Activated CD8-positive, alpha-beta T cell treated with anti-CD3 and anti-CD28 coated beads for 36 hours (primary cell): ENCODE results near the gene TRPM8. TPM values are rescaled to one million over a fixed set of nuclear protein-coding genes. Genes with fewer than 3 reads are reported as not detected.

Experiments used
- ATAC-seq: fragments of 200-7000 bp; cut with Tn5 transposase; one replicate; pipeline ENCODE4 v1.10.0; 2021; ENCODE audit warnings: mild to moderate bottlenecking, moderate library complexity
- CTCF ChIA-PET: fragments of 350-600 bp; sonication (Branson Sonifier 250); formaldehyde crosslinking; loops from one replicate; lab custom pipeline; 2021; ENCODE audit warnings: antibody characterized with exemption; lab: Charles Lee
- POLR2A ChIA-PET: fragments of 350-600 bp; sonication (Branson Sonifier 250); formaldehyde crosslinking; loops from one replicate; lab custom pipeline; 2021; ENCODE audit warnings: antibody characterized with exemption; lab: Charles Lee
- DNase-seq: peaks from one replicate; pipeline ENCODE4 v3.0.0-alpha.2; 2020
- H3K27ac Mint-ChIP-seq: one replicate; pipeline ENCODE4 v1.8.0; 2021; ENCODE audit warnings: mild to moderate bottlenecking, mixed read lengths
- H3K27me3 Mint-ChIP-seq: one replicate; pipeline ENCODE4 v1.8.0; 2021; ENCODE audit warnings: mixed read lengths
- H3K36me3 Mint-ChIP-seq: one replicate; pipeline ENCODE4 v1.8.0; 2021; ENCODE audit warnings: low read depth, mixed read lengths
- H3K4me1 Mint-ChIP-seq: one replicate; pipeline ENCODE4 v1.8.0; 2021; ENCODE audit warnings: low read depth, mixed read lengths
- H3K4me3 Mint-ChIP-seq: one replicate; pipeline ENCODE4 v1.8.0; 2021; ENCODE audit warnings: mild to moderate bottlenecking, moderate library complexity, mixed read lengths
- H3K9me3 Mint-ChIP-seq: one replicate; pipeline ENCODE4 v1.8.0; 2021; ENCODE audit warnings: mixed read lengths
- CTCF ChIP-seq: fragments of 200-600 bp; IDR thresholded peaks from one replicate; pipeline ENCODE4 v1.8.0; 2022; ENCODE audit warnings: antibody characterized with exemption, mild to moderate bottlenecking
- intact Hi-C: fragments of 100-400 bp; cut with micrococcal nuclease; formaldehyde crosslinking; loops from one replicate; pipeline ENCODE4 v1.10.0; 2022
- total RNA-seq, 2 experiments: library from RNA; stranded (reverse); gene quantifications; one replicate each; pipeline ENCODE4 v1.2.3, GENCODE V29; 2021

TRPM8 gene
- total RNA-seq, 2 experiments from 2014 or later, result not detected

- POLR2A ChIA-PET, result no interaction called here
- H3K27ac Mint-ChIP-seq, result no peak overlapping the region
- intact Hi-C loops, result no loop called here
- no peaks in the 10 kb centered on the region for H3K9me3 Mint-ChIP-seq
- DNase-seq, result no peak
- no peak overlapping the region for H3K4me3 Mint-ChIP-seq
- CTCF ChIA-PET, result interaction anchor here (1.0 kb wide), 1 partner anchor 58 kb away, joined by 3 read pairs; no protein-coding TSS in a partner anchor
- no peak for TF ChIP-seq CTCF
- H3K27me3 Mint-ChIP-seq, result peaks cover 18% of the 10 kb centered on the region
- H3K36me3 Mint-ChIP-seq, result no peaks in the 10 kb centered on the region
- ATAC-seq, result no peak
- peaks cover 8% of the 10 kb centered on the region for H3K4me1 Mint-ChIP-seq
Observed at GRCh38 chr2:233925402-233925801, 8.2 kb downstream of the TRPM8 start.

GRCh38 chr2:233926806-233927205 is 9.6 kb downstream of the TRPM8 start:
- ChIA-PET CTCF (interaction anchor here (3.0 kb wide), 1 partner anchor 14 kb away, joined by 6 read pairs; no protein-coding TSS in a partner anchor), POLR2A (interaction anchor here (1.0 kb wide), 1 partner anchor 9 kb away, joined by 3 read pairs; no protein-coding TSS in a partner anchor)
- H3K4me1 Mint-ChIP-seq, result peaks cover 8% of the 10 kb centered on the region
- intact Hi-C loops, result no loop called here
- H3K27ac Mint-ChIP-seq, result no peak overlapping the region
- ATAC-seq (no peak), DNase-seq (no peak)
- no peaks in the 10 kb centered on the region for H3K36me3 Mint-ChIP-seq
- peaks cover 28% of the 10 kb centered on the region for H3K27me3 Mint-ChIP-seq
- no peaks in the 10 kb centered on the region for H3K9me3 Mint-ChIP-seq
- no peak overlapping the region for H3K4me3 Mint-ChIP-seq
- no peak for TF ChIP-seq CTCF

GRCh38 chr2:233928594-233929351 is 11.6 kb downstream of the TRPM8 start:
- ATAC-seq, result peak; percentile 39

GRCh38 chr2:233929352-233930022 is 12.3 kb downstream of the TRPM8 start:
- POLR2A ChIA-PET, result interaction anchor here (1.4 kb wide), 1 partner anchor 10 kb away, joined by 3 read pairs; no protein-coding TSS in a partner anchor
- H3K27me3 Mint-ChIP-seq, result peaks cover 35% of the 10 kb centered on the region
- H3K36me3 Mint-ChIP-seq, result no peaks in the 10 kb centered on the region
- intact Hi-C loops, result no loop called here
- H3K4me1 Mint-ChIP-seq, result peaks cover 8% of the 10 kb centered on the region
- ATAC-seq, result peak; percentile 24
- H3K4me3 Mint-ChIP-seq, result no peak overlapping the region
- TF ChIP-seq CTCF, result no peak
- DNase-seq, result no peak
- CTCF ChIA-PET, result interaction anchor here (1.2 to 3.0 kb wide), 4 partner anchors 11 to 72 kb away, joined by 4 to 6 read pairs (median 5); no protein-coding TSS in a partner anchor
- peak overlapping the region; percentile 65 for H3K27ac Mint-ChIP-seq
- H3K9me3 Mint-ChIP-seq, result no peaks in the 10 kb centered on the region

More at GRCh38 chr2:233928594-233929351, 11.6 kb downstream of the TRPM8 start:
- ChIA-PET POLR2A (no interaction called here), CTCF (interaction anchor here (0.7 to 3.0 kb wide), 10 partner anchors 12 to 84 kb away, joined by 3 to 6 read pairs (median 3); no protein-coding TSS in a partner anchor)
- Mint-ChIP-seq H3K4me1 (peaks cover 8% of the 10 kb centered on the region), H3K9me3 (no peaks in the 10 kb centered on the region), H3K27me3 (peaks cover 38% of the 10 kb centered on the region), H3K36me3 (no peaks in the 10 kb centered on the region), H3K27ac (peak overlapping the region; percentile 65), H3K4me3 (no peak overlapping the region)
- peak; percentile 72 for TF ChIP-seq CTCF
- peak; percentile 69 for DNase-seq
- intact Hi-C loops, result no loop called here
